Measurements from ENCODE around the gene TRAPPC11. TPM values are rescaled to one million over a fixed set of nuclear protein-coding genes. Genes with fewer than 3 reads are reported as not detected.
A peak's percentile ranks its signal among the peaks of the same experiment; 100 is the strongest.

The TRAPPC11 gene
- total and polyA plus RNA-seq, 8 donors, result 10.6 to 173 (median 48.4) TPM

- Histone ChIP-seq H3K36me3 (no peaks in the 10 kb centered on the region), H3K4me3 (no peak overlapping the region), H3K27me3 (no peaks in the 10 kb centered on the region), H3K27ac (no peak overlapping the region), H3K9me3 (no peaks in the 10 kb centered on the region), H3K4me1 (no peaks in the 10 kb centered on the region)
- no peak for TF ChIP-seq POLR2A (IDR thresholded peaks at IDR 0.05)
- TF ChIP-seq POLR2AphosphoS5 (IDR thresholded peaks at IDR 0.05), result no peak
- no peak for TF ChIP-seq EP300 (IDR thresholded peaks at IDR 0.05)
- no peak for TF ChIP-seq CTCF (IDR thresholded peaks at IDR 0.05)
- 80 to 89% (median 85%) methylated on average over 15 of the region's 15 CpGs for WGBS, 5 donors
- no peak for DNase-seq
- intact Hi-C loops (cut with DNase I; ENCODE audit: low total_unique reads), result no loop called here
Measured at GRCh38 chr4:183611210-183611830, 47.8 kb upstream of the TRAPPC11 start.

GRCh38 chr4:183612329-183613250 is 46.5 kb upstream of the TRAPPC11 start:
- Histone ChIP-seq H3K36me3 (no peaks in the 10 kb centered on the region), H3K27ac (no peak overlapping the region), H3K4me3 (no peak overlapping the region), H3K9me3 (no peaks in the 10 kb centered on the region), H3K27me3 (no peaks in the 10 kb centered on the region), H3K4me1 (no peaks in the 10 kb centered on the region)
- intact Hi-C loops (cut with DNase I; ENCODE audit: low total_unique reads), result no loop called here
- DNase-seq, result no peak
- no peak for TF ChIP-seq CTCF (IDR thresholded peaks at IDR 0.05)
- no peak for TF ChIP-seq POLR2A (IDR thresholded peaks at IDR 0.05)
- TF ChIP-seq EP300 (IDR thresholded peaks at IDR 0.05), result no peak
- no peak for TF ChIP-seq POLR2AphosphoS5 (IDR thresholded peaks at IDR 0.05)
- WGBS, 5 donors, result 83 to 92% (median 87%) methylated on average over 20 of the region's 20 CpGs

GRCh38 chr4:183617075-183617474 is 42.0 kb upstream of the TRAPPC11 start:
- no peak for DNase-seq
- Histone ChIP-seq H3K27ac (no peak overlapping the region), H3K36me3 (no peaks in the 10 kb centered on the region), H3K4me3 (no peak overlapping the region), H3K4me1 (peaks cover 5 to 18% (median 13%) of the 10 kb centered on the region in 4 donors), H3K27me3 (no peaks in the 10 kb centered on the region), H3K9me3 (no peaks in the 10 kb centered on the region)
- TF ChIP-seq CTCF (IDR thresholded peaks at IDR 0.05) (no peak), EP300 (IDR thresholded peaks at IDR 0.05) (no peak), POLR2AphosphoS5 (IDR thresholded peaks at IDR 0.05) (no peak), POLR2A (IDR thresholded peaks at IDR 0.05) (no peak)
- WGBS, 5 donors, result 92 to 100% (median 98%) methylated on average over 2 of the region's 2 CpGs
- intact Hi-C loops (cut with DNase I; ENCODE audit: low total_unique reads), result no loop called here

DNA sequence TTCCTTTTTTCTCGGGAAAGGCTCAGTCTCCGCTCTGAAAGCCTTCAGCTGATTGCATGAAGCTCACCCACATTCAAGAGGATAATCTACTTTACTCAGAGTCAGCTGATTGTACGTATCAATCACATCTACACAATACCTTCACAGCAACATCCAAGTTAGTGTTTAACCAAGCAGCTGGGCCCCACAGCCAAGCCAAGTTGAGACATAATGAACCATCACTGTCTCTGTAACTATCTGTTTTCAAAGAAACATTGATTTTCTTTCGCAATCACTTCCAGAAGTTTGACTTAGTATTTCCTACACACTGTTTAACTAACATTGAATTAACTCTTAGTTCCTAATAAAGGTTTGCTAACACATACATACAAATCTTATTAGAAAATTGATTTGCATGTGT is 40.4 kb upstream of the TRAPPC11 start:
- WGBS, 5 donors, result 34 to 59% (median 41%) methylated on average over 4 of the region's 4 CpGs
- Histone ChIP-seq H3K27ac (peak overlapping the region in 4 of 5 donors; percentile 20 to 51 (median 38)), H3K4me1 (peaks cover 5 to 18% (median 13%) of the 10 kb centered on the region in 4 donors), H3K9me3 (no peaks in the 10 kb centered on the region), H3K27me3 (no peaks in the 10 kb centered on the region), H3K36me3 (no peaks in the 10 kb centered on the region), H3K4me3 (no peak overlapping the region)
- TF ChIP-seq EP300 (IDR thresholded peaks at IDR 0.05) (no peak), POLR2A (IDR thresholded peaks at IDR 0.05) (no peak), POLR2AphosphoS5 (IDR thresholded peaks at IDR 0.05) (no peak), CTCF (IDR thresholded peaks at IDR 0.05) (no peak)
- intact Hi-C loops (cut with DNase I; ENCODE audit: low total_unique reads), result no loop called here
- DNase-seq, result peak in 1 of 2 donors; percentile 46

Measured in stomach (tissue), 9 donors.